Tibial nerve (tissue), 4 donors: Measurements from ENCODE around the gene NUAK1.

ENCODE experiments used
- CTCF ChIP-seq, 5 experiments: fragments of 200-600 bp in 3 of 5; fragments of 450-650 bp in 2 of 5; sonication (generic) in 3 of 5; IDR thresholded peaks; one replicate each; pipeline ENCODE4 v1.5.1; 2016 to 2019; ENCODE audit warnings: antibody characterized with exemption in 5 of 5, mild to moderate bottlenecking in 3 of 5, moderate library complexity in 2 of 5
- EP300 ChIP-seq, 2 donors: sonication (generic); formaldehyde crosslinking; IDR thresholded peaks; one replicate each; pipeline ENCODE4 v1.6.1; 2017; ENCODE audit warnings: antibody characterized with exemption in 2 of 2, mild to moderate bottlenecking in 1 of 2
- POLR2A ChIP-seq, 2 donors: fragments of 450-650 bp; IDR thresholded peaks; one replicate each; pipeline ENCODE4 v1.6.1; 2017; ENCODE audit warnings: antibody characterized with exemption in 2 of 2, mild to moderate bottlenecking in 2 of 2, moderate library complexity in 2 of 2

DNA sequence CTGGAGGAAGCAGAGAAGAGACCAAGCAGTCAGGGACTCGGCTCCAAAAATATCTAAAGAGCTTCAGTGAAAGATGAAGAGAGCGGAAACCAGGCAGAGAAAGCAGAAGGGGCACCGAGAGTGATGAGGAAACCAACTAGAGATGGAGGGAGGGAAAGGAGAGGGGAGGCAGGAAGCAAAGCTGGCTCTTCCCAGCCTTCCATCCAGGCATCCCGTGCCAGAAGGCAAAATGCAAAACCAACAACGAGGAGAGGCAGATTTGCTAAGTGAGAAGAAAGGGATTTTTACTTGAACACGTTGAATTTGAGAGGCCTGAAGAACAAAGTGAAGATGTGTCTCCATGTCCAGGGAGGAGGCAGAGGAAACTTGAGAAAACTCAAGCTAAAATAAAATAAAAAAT, 90.1 kb downstream of the NUAK1 start:
- TF ChIP-seq POLR2A (IDR thresholded peaks at IDR 0.05) (no peak), CTCF (IDR thresholded peaks at IDR 0.05) (no peak), EP300 (IDR thresholded peaks at IDR 0.05) (no peak)
